GM12878 (cell line): ENCODE data around the gene BCL2. TPM values are rescaled to one million over a fixed set of nuclear protein-coding genes. Genes with fewer than 3 reads are reported as not detected.

Experiments
- BHLHE40 ChIP-seq, 2 experiments: fragments of 450-650 bp in 1 of 2; IDR thresholded peaks; 2 replicates each; pipeline ENCODE4 v1.6.1; 2011 to 2017; ENCODE audit warnings: low read depth in 2 of 2, borderline replicate concordance in 1 of 2, improper control_type of control experiment in 1 of 2, low read length in 1 of 2, mild to moderate bottlenecking in 1 of 2
- CHD1 ChIP-seq: IDR thresholded peaks from 2 replicates; pipeline ENCODE4 v1.6.1; 2012; ENCODE audit warnings: low read depth, low read length, improper control_type of control experiment
- DPF2 ChIP-seq: fragments of 450-650 bp; IDR thresholded peaks from 2 replicates; pipeline ENCODE4 v1.6.1; 2017; ENCODE audit warnings: mild to moderate bottlenecking
- EED ChIP-seq: sonication (generic); IDR thresholded peaks from 2 replicates; pipeline ENCODE4 v1.6.1; 2016; ENCODE audit warnings: antibody characterized with exemption, low read depth
- ETV6 ChIP-seq, 2 experiments: fragments of 450-650 bp in 1 of 2; IDR thresholded peaks in 1 of 2; conservative IDR thresholded peaks in 1 of 2; 2 replicates each; pipeline ENCODE4 v1.6.1; 2014; ENCODE audit warnings: antibody characterized with exemption in 1 of 2, borderline replicate concordance in 1 of 2, low read depth in 1 of 2, mild to moderate bottlenecking in 1 of 2, moderate library complexity in 1 of 2
- FOXK2 ChIP-seq: fragments of 450-650 bp; IDR thresholded peaks from 2 replicates; pipeline ENCODE4 v1.6.1; 2017; ENCODE audit warnings: mild to moderate bottlenecking, moderate library complexity
- GATAD2B ChIP-seq: fragments of 450-650 bp; conservative IDR thresholded peaks from 2 replicates; pipeline ENCODE4 v1.6.1; 2017; ENCODE audit warnings: low read depth, mild to moderate bottlenecking, moderate library complexity
- JUNB ChIP-seq: IDR thresholded peaks from 2 replicates; pipeline ENCODE4 v1.6.1; 2016; ENCODE audit warnings: antibody characterized with exemption, mild to moderate bottlenecking
- MEF2A ChIP-seq: IDR thresholded peaks from 2 replicates; pipeline ENCODE4 v1.6.1; 2011; ENCODE audit warnings: low read depth, mild to moderate bottlenecking, low read length, moderate library complexity; ENCODE audit not compliant: insufficient read depth
- MTA3 ChIP-seq: IDR thresholded peaks from 2 replicates; pipeline ENCODE4 v1.6.1; 2012; ENCODE audit warnings: low read length, inconsistent platforms, borderline replicate concordance
- MYB ChIP-seq: fragments of 150-350 bp; IDR thresholded peaks from 2 replicates; pipeline ENCODE4 v1.6.1; 2014; ENCODE audit warnings: mild to moderate bottlenecking, low read depth, low read length, borderline replicate concordance
- NFIC ChIP-seq: IDR thresholded peaks from 2 replicates; pipeline ENCODE4 v1.6.1; 2012; ENCODE audit warnings: low read depth, mild to moderate bottlenecking, inconsistent platforms, low read length, moderate library complexity
- NR2C2 ChIP-seq: IDR thresholded peaks from 2 replicates; pipeline ENCODE4 v1.6.1; 2011; ENCODE audit warnings: borderline replicate concordance, low read depth; ENCODE audit not compliant: control insufficient read depth, insufficient read length
- RAD51 ChIP-seq: fragments of 450-650 bp; IDR thresholded peaks from 2 replicates; pipeline ENCODE4 v1.6.1; 2016; ENCODE audit warnings: moderate library complexity, mild to moderate bottlenecking, inconsistent platforms
- SIX5 ChIP-seq: IDR thresholded peaks from 2 replicates; pipeline ENCODE4 v1.6.1; 2011; ENCODE audit warnings: mild to moderate bottlenecking, low read depth, low read length, moderate library complexity; ENCODE audit not compliant: severe bottlenecking
- SP1 ChIP-seq: IDR thresholded peaks from one replicate; pipeline ENCODE4 v1.6.1; 2011; ENCODE audit warnings: low read depth, low read length
- SREBF2 ChIP-seq: IDR thresholded peaks from 2 replicates; pipeline ENCODE4 v1.6.1; 2012; ENCODE audit warnings: mild to moderate bottlenecking, low read length
- WRNIP1 ChIP-seq: IDR thresholded peaks from 2 replicates; pipeline ENCODE4 v1.6.1; 2011; ENCODE audit warnings: low read depth, low read length, improper control_type of control experiment, borderline replicate concordance
- ZNF622 ChIP-seq: fragments of 450-650 bp; IDR thresholded peaks from 2 replicates; pipeline ENCODE4 v1.6.1; 2017; ENCODE audit warnings: mild to moderate bottlenecking, inconsistent platforms
- polyA plus RNA-seq, 11 experiments: library from polyadenylated mRNA; depleted of rRNA in 4 of 11; unstranded in 6 of 11; stranded (reverse) in 5 of 11; fragments of >200 nt; fragmentation: Nextera tagmentation in 4 of 11; fragmentation: Illumina TruSeq in 1 of 11; extraction: Ambion mirVana in 4 of 11; extraction: Trizol in 1 of 11; gene quantifications; 1 replicate in 1 of 11; 2 replicates in 10 of 11; pipeline versions ENCODE4 v1.2.1 to v1.2.3, GENCODE V29; 2011 to 2016; ENCODE audit warnings: inconsistent platforms in 2 of 11, missing spikeins in 2 of 11, low read depth in 1 of 11
- total RNA-seq, 4 experiments: library from RNA; depleted of rRNA in 3 of 4; stranded (reverse); fragments of >200 nt in 3 of 4; fragmentation: Illumina TruSeq in 1 of 4; extraction: Trizol in 1 of 4; gene quantifications; 2 replicates each; pipeline versions ENCODE4 v1.2.1 to v1.2.3, GENCODE V29; 2013 to 2021
- TF ChIP-seq, protein P1 (sequence below): IDR thresholded peaks from 2 replicates; pipeline ENCODE4 v1.6.1; 2011; ENCODE audit warnings: mild to moderate bottlenecking, low read depth, low read length, moderate library complexity; ENCODE audit not compliant: insufficient replicate concordance
- TF ChIP-seq, protein P2 (sequence below), 3 experiments: IDR thresholded peaks in 2 of 3; conservative IDR thresholded peaks in 1 of 3; 2 replicates each; pipeline ENCODE4 v1.5.1; 2011; ENCODE audit warnings: low read depth in 3 of 3, low read length in 3 of 3, mild to moderate bottlenecking in 3 of 3, control low read depth in 2 of 3, moderate library complexity in 2 of 3, inconsistent platforms in 1 of 3, mixed read lengths in 1 of 3; ENCODE audit not compliant: control insufficient read depth in 2 of 3, insufficient read depth in 1 of 3; ENCODE audit errors: extremely low read depth in 1 of 3
- TF ChIP-seq, protein P3 (sequence below): fragments of 450-650 bp; IDR thresholded peaks from 2 replicates; pipeline ENCODE4 v1.6.1; 2017; ENCODE audit warnings: low read depth, mild to moderate bottlenecking, moderate library complexity
- TF ChIP-seq, protein P4 (sequence below): IDR thresholded peaks from 2 replicates; pipeline ENCODE4 v1.6.1; 2012; ENCODE audit warnings: low read depth, low read length, improper control_type of control experiment
- TF ChIP-seq, protein P5 (sequence below): fragments of 450-650 bp; IDR thresholded peaks from 2 replicates; pipeline ENCODE4 v1.6.1; 2017; ENCODE audit warnings: borderline replicate concordance

Gene BCL2
- total and polyA plus RNA-seq, 10 of the 15 experiments (the other 5 are each of a cell fraction or from before 2014, with no cell fraction given) = 4.1 to 47.8 (median 19.3) TPM

DNA sequence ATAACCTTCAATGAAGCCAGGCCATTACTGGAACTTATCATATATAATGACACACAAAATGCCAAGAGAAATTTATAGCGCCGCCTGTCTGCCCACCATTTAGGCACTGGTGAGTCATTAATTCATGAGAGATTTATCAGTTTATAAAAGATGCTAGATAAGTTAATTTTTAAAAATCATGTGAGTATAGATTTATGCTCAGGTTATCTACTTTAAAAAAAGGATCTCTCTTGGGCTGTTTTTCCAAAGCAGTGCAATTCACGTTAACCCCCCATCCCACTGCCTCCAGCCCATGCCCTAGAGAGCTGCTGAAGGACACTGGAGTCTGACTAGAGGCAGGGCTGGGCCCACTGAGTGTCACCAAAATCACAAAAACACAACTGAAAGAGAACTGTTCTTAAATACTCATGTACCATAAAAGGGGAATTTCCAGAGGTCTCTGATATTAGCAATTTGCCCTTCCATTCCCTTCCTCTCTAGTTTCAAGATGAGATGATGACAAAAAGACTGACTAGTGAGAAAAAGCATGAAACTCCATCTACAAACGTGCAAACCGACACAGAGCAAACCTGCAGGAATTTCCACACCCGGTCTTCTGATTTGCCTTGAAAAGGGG lies 160.8 kb downstream of the BCL2 start (continued):
- TF ChIP-seq, protein P1, sequence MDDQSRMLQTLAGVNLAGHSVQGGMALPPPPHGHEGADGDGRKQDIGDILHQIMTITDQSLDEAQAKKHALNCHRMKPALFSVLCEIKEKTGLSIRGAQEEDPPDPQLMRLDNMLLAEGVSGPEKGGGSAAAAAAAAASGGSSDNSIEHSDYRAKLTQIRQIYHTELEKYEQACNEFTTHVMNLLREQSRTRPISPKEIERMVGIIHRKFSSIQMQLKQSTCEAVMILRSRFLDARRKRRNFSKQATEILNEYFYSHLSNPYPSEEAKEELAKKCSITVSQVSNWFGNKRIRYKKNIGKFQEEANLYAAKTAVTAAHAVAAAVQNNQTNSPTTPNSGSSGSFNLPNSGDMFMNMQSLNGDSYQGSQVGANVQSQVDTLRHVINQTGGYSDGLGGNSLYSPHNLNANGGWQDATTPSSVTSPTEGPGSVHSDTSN = no peak
- no peak for TF ChIP-seq NR2C2
- TF ChIP-seq CHD1 = no peak
- no peak for TF ChIP-seq FOXK2
- no peak for TF ChIP-seq RAD51
- TF ChIP-seq, protein P2, sequence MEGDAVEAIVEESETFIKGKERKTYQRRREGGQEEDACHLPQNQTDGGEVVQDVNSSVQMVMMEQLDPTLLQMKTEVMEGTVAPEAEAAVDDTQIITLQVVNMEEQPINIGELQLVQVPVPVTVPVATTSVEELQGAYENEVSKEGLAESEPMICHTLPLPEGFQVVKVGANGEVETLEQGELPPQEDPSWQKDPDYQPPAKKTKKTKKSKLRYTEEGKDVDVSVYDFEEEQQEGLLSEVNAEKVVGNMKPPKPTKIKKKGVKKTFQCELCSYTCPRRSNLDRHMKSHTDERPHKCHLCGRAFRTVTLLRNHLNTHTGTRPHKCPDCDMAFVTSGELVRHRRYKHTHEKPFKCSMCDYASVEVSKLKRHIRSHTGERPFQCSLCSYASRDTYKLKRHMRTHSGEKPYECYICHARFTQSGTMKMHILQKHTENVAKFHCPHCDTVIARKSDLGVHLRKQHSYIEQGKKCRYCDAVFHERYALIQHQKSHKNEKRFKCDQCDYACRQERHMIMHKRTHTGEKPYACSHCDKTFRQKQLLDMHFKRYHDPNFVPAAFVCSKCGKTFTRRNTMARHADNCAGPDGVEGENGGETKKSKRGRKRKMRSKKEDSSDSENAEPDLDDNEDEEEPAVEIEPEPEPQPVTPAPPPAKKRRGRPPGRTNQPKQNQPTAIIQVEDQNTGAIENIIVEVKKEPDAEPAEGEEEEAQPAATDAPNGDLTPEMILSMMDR (IDR thresholded peaks at IDR 0.05 in 2 of 3, conservative IDR thresholded peaks at IDR 0.05 in 1 of 3; ENCODE audit: control insufficient read depth in 2 of 3, extremely low read depth in 1 of 3, insufficient read depth in 1 of 3, low read depth in 3 of 3, low read length in 3 of 3) = peak in 2 of 3 experiments; percentile 17 to 22; a peak in 1 of 6 replicates
- TF ChIP-seq GATAD2B = no peak
- TF ChIP-seq SP1 = peak; percentile 39
- TF ChIP-seq ZNF622 = no peak
- TF ChIP-seq MYB = no peak
- no peak for TF ChIP-seq MTA3
- TF ChIP-seq, protein P3, sequence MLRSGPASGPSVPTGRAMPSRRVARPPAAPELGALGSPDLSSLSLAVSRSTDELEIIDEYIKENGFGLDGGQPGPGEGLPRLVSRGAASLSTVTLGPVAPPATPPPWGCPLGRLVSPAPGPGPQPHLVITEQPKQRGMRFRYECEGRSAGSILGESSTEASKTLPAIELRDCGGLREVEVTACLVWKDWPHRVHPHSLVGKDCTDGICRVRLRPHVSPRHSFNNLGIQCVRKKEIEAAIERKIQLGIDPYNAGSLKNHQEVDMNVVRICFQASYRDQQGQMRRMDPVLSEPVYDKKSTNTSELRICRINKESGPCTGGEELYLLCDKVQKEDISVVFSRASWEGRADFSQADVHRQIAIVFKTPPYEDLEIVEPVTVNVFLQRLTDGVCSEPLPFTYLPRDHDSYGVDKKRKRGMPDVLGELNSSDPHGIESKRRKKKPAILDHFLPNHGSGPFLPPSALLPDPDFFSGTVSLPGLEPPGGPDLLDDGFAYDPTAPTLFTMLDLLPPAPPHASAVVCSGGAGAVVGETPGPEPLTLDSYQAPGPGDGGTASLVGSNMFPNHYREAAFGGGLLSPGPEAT = peak; percentile 95
- TF ChIP-seq BHLHE40 (IDR thresholded peaks at IDR 0.05; ENCODE audit: borderline replicate concordance in 1 of 2, low read depth in 2 of 2, low read length in 1 of 2) = peak in 1 of 2 experiments; percentile 92; a peak in 2 of 4 replicates
- peak in 1 of 2 experiments; percentile 84; a peak in 2 of 4 replicates for TF ChIP-seq ETV6 (conservative IDR thresholded peaks at IDR 0.05 in 1 of 2, IDR thresholded peaks at IDR 0.05 in 1 of 2; ENCODE audit: borderline replicate concordance in 1 of 2, low read depth in 1 of 2)
- no peak for TF ChIP-seq SREBF2
- TF ChIP-seq MEF2A = 0 out of 2 replicates have a peak, but pooled peaks have one; percentile 77
- peak; percentile 91 for TF ChIP-seq EED
- no peak for TF ChIP-seq WRNIP1
- TF ChIP-seq, protein P4, sequence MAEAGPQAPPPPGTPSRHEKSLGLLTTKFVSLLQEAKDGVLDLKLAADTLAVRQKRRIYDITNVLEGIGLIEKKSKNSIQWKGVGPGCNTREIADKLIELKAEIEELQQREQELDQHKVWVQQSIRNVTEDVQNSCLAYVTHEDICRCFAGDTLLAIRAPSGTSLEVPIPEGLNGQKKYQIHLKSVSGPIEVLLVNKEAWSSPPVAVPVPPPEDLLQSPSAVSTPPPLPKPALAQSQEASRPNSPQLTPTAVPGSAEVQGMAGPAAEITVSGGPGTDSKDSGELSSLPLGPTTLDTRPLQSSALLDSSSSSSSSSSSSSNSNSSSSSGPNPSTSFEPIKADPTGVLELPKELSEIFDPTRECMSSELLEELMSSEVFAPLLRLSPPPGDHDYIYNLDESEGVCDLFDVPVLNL = no peak
- no peak for TF ChIP-seq DPF2
- TF ChIP-seq, protein P5, sequence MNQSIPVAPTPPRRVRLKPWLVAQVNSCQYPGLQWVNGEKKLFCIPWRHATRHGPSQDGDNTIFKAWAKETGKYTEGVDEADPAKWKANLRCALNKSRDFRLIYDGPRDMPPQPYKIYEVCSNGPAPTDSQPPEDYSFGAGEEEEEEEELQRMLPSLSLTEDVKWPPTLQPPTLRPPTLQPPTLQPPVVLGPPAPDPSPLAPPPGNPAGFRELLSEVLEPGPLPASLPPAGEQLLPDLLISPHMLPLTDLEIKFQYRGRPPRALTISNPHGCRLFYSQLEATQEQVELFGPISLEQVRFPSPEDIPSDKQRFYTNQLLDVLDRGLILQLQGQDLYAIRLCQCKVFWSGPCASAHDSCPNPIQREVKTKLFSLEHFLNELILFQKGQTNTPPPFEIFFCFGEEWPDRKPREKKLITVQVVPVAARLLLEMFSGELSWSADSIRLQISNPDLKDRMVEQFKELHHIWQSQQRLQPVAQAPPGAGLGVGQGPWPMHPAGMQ = no peak
- TF ChIP-seq NFIC = no peak
- TF ChIP-seq JUNB = peak; percentile 87
- no peak for TF ChIP-seq SIX5
